ENCODE data around the gene FAM168B.
"Not testable (repeated sequence)": the region's sequence is repeated elsewhere in the genome, so short reads cannot be mapped to it uniquely, and the experiment has no call there.

GRCh38 chr2:131114950-131115349 is 21.7 kb upstream of the FAM168B start:
- not testable (repeated sequence) for TF ChIP-seq CTCF (IDR thresholded peaks at IDR 0.05; ENCODE audit: low read length); EZH2 (IDR thresholded peaks at IDR 0.05; ENCODE audit: borderline replicate concordance, low read length)
